Measurements from ENCODE around the gene TMEM86B. TPM values are rescaled to one million over a fixed set of nuclear protein-coding genes. Genes with fewer than 3 reads are reported as not detected.

Gene TMEM86B
- polyA plus RNA-seq, 1 donor from 2014 or later, result 2.3 TPM

- Histone ChIP-seq H3K27ac (ENCODE audit: low read length) (no peak overlapping the region), H3K27me3 (ENCODE audit: insufficient read depth, low read depth, low read length) (no peaks in the 10 kb centered on the region), H3K79me2 (replicated peaks; ENCODE audit: insufficient read depth, low read length) (peaks cover 13% of the 10 kb centered on the region), H3K4me3 (ENCODE audit: low read length) (no peak overlapping the region), H3K9me3 (ENCODE audit: low read length) (no peaks in the 10 kb centered on the region), H4K20me1 (ENCODE audit: insufficient read depth) (no peaks in the 10 kb centered on the region), H3F3A (ENCODE audit: insufficient read depth, low read length, poor library complexity, severe bottlenecking) (no peaks in the 10 kb centered on the region), H3K9ac (ENCODE audit: low read length) (no peak overlapping the region), H3K4me2 (ENCODE audit: low read length) (no peak overlapping the region), H3K9me2 (ENCODE audit: insufficient read depth, low read length) (no peaks in the 10 kb centered on the region), H2AFZ (ENCODE audit: low read depth, low read length) (no peak overlapping the region), H3K36me3 (ENCODE audit: insufficient read depth, low read length) (no peaks in the 10 kb centered on the region)
- TF ChIP-seq REST (IDR thresholded peaks at IDR 0.05; ENCODE audit: borderline replicate concordance) (no peak), POLR2AphosphoS5 (IDR thresholded peaks at IDR 0.05) (no peak), EZH2 (IDR thresholded peaks at IDR 0.05; ENCODE audit: borderline replicate concordance, insufficient read depth, low read length, poor library complexity, severe bottlenecking) (no peak)
These were observed 48.3 kb upstream of the TMEM86B start for GRCh38 chr19:55276720-55277430.

- H3K9ac ChIP-seq (ENCODE audit: low read length), result no peak overlapping the region
- H3K79me2 ChIP-seq (replicated peaks; ENCODE audit: insufficient read depth, low read length), result peaks cover 13% of the 10 kb centered on the region
- H3K27me3 ChIP-seq (ENCODE audit: insufficient read depth, low read depth, low read length), result no peaks in the 10 kb centered on the region
- no peak overlapping the region for H3K4me2 ChIP-seq (ENCODE audit: low read length)
- no peaks in the 10 kb centered on the region for H3F3A ChIP-seq (ENCODE audit: insufficient read depth, low read length, poor library complexity, severe bottlenecking)
- no peaks in the 10 kb centered on the region for H3K9me2 ChIP-seq (ENCODE audit: insufficient read depth, low read length)
- no peak overlapping the region for H3K27ac ChIP-seq (ENCODE audit: low read length)
- no peaks in the 10 kb centered on the region for H4K20me1 ChIP-seq (ENCODE audit: insufficient read depth)
- no peak overlapping the region for H3K4me3 ChIP-seq (ENCODE audit: low read length)
- no peaks in the 10 kb centered on the region for H3K36me3 ChIP-seq (ENCODE audit: insufficient read depth, low read length)
- H3K9me3 ChIP-seq (ENCODE audit: low read length), result no peaks in the 10 kb centered on the region
- H2AFZ ChIP-seq (ENCODE audit: low read depth, low read length), result no peak overlapping the region
- TF ChIP-seq SMC3 (conservative IDR thresholded peaks at IDR 0.05; ENCODE audit: poor library complexity) (no peak), REST (IDR thresholded peaks at IDR 0.05; ENCODE audit: borderline replicate concordance) (no peak), MXI1 (conservative IDR thresholded peaks at IDR 0.05; ENCODE audit: poor library complexity, severe bottlenecking) (no peak), RAD21 (conservative IDR thresholded peaks at IDR 0.05) (no peak), EZH2 (IDR thresholded peaks at IDR 0.05; ENCODE audit: borderline replicate concordance, insufficient read depth, low read length, poor library complexity, severe bottlenecking) (no peak), CTCF (IDR thresholded peaks at IDR 0.05; ENCODE audit: poor library complexity, severe bottlenecking) (no peak), TAF1 (IDR thresholded peaks at IDR 0.05; ENCODE audit: low read depth) (no peak), POLR2AphosphoS5 (IDR thresholded peaks at IDR 0.05) (no peak), EP300 (conservative IDR thresholded peaks at IDR 0.05; ENCODE audit: poor library complexity, severe bottlenecking) (no peak)
These were observed 47.5 kb upstream of the TMEM86B start for GRCh38 chr19:55275851-55276719.

Data from neural cell (in vitro differentiated cells).